ENCODE data around the gene EHMT1. TPM values are rescaled to one million over a fixed set of nuclear protein-coding genes. Genes with fewer than 3 reads are reported as not detected.
"Not testable (repeated sequence)": the region's sequence is repeated elsewhere in the genome, so short reads cannot be mapped to it uniquely, and the experiment has no call there.

The EHMT1 gene
- total RNA-seq, 1 donor from 2014 or later, result 96.5 TPM

- Mint-ChIP-seq H3K4me1 (ENCODE audit: low read depth) (peaks cover 12% of the 10 kb centered on the region), H3K36me3 (ENCODE audit: low read depth) (peaks cover 89% of the 10 kb centered on the region), H3K27ac (peak overlapping the region; percentile 86), H3K9me3 (peaks cover 44% of the 10 kb centered on the region), H3K4me3 (ENCODE audit: low read depth) (no peak overlapping the region), H3K27me3 (ENCODE audit: low read depth) (no peaks in the 10 kb centered on the region)
- intact Hi-C loops (cut with micrococcal nuclease), result no loop called here
- no peak for DNase-seq (ENCODE audit: low spot score)
Observed at GRCh38 chr9:137721479-137721878, 102.7 kb downstream of the EHMT1 start.

DNA sequence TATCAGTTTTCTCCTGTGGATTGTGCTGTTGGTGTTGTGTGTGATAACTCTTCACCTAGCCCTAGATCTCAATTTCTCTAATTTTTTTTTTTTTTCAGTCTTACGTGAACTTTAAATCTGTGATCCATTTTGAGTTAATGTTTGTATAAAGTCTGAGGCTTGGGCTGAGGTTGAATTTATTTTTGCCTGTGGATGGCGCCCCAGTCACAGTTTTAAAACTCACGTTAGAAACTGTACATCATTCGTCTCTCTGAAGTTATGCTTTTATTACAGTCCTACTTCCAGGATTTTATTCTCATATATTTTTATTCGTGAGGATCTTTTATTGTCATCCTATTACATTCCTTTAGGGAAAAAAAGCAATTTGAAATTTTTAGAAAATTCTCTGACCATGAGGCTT is 103.1 kb downstream of the EHMT1 start:
- Mint-ChIP-seq H3K27me3 (ENCODE audit: low read depth) (no peaks in the 10 kb centered on the region), H3K36me3 (ENCODE audit: low read depth) (peaks cover 89% of the 10 kb centered on the region), H3K9me3 (peaks cover 46% of the 10 kb centered on the region), H3K4me3 (ENCODE audit: low read depth) (no peak overlapping the region), H3K4me1 (ENCODE audit: low read depth) (peaks cover 12% of the 10 kb centered on the region), H3K27ac (peak overlapping the region; percentile 86)
- DNase-seq (ENCODE audit: low spot score), result no peak
- intact Hi-C loops (cut with micrococcal nuclease), result no loop called here

GRCh38 chr9:137722481-137722880 is 103.7 kb downstream of the EHMT1 start:
- Mint-ChIP-seq H3K27ac (peak overlapping the region; percentile 86), H3K4me3 (ENCODE audit: low read depth) (peak overlapping the region; percentile 21), H3K36me3 (ENCODE audit: low read depth) (peaks cover 89% of the 10 kb centered on the region), H3K4me1 (ENCODE audit: low read depth) (peaks cover 12% of the 10 kb centered on the region), H3K27me3 (ENCODE audit: low read depth) (no peaks in the 10 kb centered on the region), H3K9me3 (peaks cover 46% of the 10 kb centered on the region)
- intact Hi-C loops (cut with micrococcal nuclease), result no loop called here
- DNase-seq (ENCODE audit: low spot score), result no peak

GRCh38 chr9:137723356-137723755 is 104.6 kb downstream of the EHMT1 start:
- Mint-ChIP-seq H3K4me1 (ENCODE audit: low read depth) (peaks cover 12% of the 10 kb centered on the region), H3K36me3 (ENCODE audit: low read depth) (peaks cover 89% of the 10 kb centered on the region), H3K9me3 (peaks cover 37% of the 10 kb centered on the region), H3K27ac (peak overlapping the region; percentile 31)
- intact Hi-C loops (cut with micrococcal nuclease); H3K4me3 Mint-ChIP-seq (ENCODE audit: low read depth); DNase-seq (ENCODE audit: low spot score); H3K27me3 Mint-ChIP-seq (ENCODE audit: low read depth): not testable (repeated sequence)

DNA sequence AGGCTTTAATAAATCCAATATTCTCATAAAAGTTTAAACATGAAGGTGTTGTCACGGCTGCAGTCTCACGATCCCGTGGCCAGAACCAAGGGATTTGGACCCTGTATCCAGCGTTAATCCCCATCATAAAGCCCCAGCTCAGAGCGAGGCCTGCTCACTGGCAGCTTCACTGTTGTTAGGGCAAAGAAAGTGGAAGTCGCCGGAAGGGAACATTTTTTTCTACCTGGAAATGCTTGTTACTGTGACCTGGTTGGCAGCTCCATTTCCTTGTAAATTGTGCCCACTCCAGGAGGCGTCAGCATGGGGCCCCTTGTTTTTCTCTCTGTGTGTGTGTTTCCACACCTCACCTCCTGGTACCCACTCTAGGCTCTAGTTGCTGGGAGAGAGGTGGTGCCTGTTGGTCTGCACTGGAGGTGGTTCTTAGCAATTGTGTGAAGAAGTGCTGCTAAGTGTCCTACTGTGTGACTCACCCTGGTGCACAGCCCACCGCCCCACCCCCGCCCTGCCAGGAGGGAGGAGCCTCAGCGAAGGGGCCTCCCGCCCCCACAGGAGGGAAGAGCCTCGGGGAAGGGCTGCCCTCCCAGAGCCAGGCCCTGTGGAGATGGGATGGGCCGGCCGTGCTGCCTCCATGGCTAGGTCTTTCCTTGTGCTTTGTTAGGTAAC is 105.1 kb downstream of the EHMT1 start:
- Mint-ChIP-seq H3K4me3 (ENCODE audit: low read depth) (no peak overlapping the region), H3K27me3 (ENCODE audit: low read depth) (no peaks in the 10 kb centered on the region), H3K27ac (peak overlapping the region; percentile 31), H3K36me3 (ENCODE audit: low read depth) (peaks cover 89% of the 10 kb centered on the region), H3K4me1 (ENCODE audit: low read depth) (peaks cover 12% of the 10 kb centered on the region), H3K9me3 (peaks cover 33% of the 10 kb centered on the region)
- intact Hi-C loops (cut with micrococcal nuclease), result no loop called here
- DNase-seq (ENCODE audit: low spot score), result no peak

- intact Hi-C loops (cut with micrococcal nuclease), result no loop called here
- Mint-ChIP-seq H3K27ac (no peak overlapping the region), H3K4me1 (ENCODE audit: low read depth) (peaks cover 12% of the 10 kb centered on the region), H3K4me3 (ENCODE audit: low read depth) (no peak overlapping the region), H3K27me3 (ENCODE audit: low read depth) (no peaks in the 10 kb centered on the region), H3K36me3 (ENCODE audit: low read depth) (peaks cover 88% of the 10 kb centered on the region), H3K9me3 (peaks cover 34% of the 10 kb centered on the region)
- DNase-seq (ENCODE audit: low spot score), result no peak
Observed at GRCh38 chr9:137724818-137725240, 106.0 kb downstream of the EHMT1 start.

GRCh38 chr9:137725598-137725997 is 106.8 kb downstream of the EHMT1 start:
- peaks cover 89% of the 10 kb centered on the region for H3K36me3 Mint-ChIP-seq (ENCODE audit: low read depth)
- H3K9me3 Mint-ChIP-seq, result peaks cover 35% of the 10 kb centered on the region
- intact Hi-C loops (cut with micrococcal nuclease), result no loop called here
- H3K4me1 Mint-ChIP-seq (ENCODE audit: low read depth), result peaks cover 12% of the 10 kb centered on the region
- H3K27ac Mint-ChIP-seq, result no peak overlapping the region
- DNase-seq (ENCODE audit: low spot score), result no peak
- no peaks in the 10 kb centered on the region for H3K27me3 Mint-ChIP-seq (ENCODE audit: low read depth)
- no peak overlapping the region for H3K4me3 Mint-ChIP-seq (ENCODE audit: low read depth)

DNA sequence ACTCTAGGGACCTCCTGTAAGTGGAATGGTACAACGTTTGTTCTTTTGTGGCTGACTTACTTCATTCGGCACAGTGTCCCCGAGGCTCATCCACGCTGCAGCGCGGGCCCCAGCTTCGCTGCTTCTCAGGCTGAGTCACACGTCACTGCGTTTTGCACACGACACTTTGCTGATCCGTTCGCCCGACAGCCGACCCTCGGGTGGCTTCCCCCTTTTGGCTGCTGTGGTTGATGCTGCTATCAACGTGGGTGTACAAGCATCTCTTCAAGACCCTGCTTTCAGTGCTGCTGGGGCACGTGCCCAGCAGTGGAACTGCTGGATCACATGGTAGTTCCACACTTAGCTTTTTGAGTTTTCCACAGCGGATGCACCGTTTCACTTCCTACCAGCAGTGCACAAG is 107.5 kb downstream of the EHMT1 start:
- intact Hi-C loops (cut with micrococcal nuclease), result not testable (repeated sequence)

DNA sequence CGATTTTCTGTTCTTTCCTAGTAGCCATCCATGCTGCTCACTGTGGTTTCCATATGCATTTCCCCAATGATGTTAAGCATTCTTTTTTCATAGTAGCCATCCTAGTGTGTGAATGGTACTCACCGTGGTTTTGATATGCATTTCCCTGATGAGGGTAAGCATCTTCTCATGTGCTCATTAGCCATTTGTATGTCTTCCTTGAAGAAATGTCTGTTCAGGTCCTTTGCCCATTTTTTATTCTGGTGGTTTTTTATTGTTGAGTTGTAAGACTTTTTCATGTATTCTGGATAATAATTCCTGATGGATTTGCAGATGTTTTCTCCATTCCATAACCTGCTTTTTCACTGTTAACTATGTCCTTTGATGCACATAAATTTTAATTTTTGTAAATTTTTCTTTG is 108.0 kb downstream of the EHMT1 start:
- no peak for DNase-seq (ENCODE audit: low spot score)
- H3K4me1 Mint-ChIP-seq (ENCODE audit: low read depth), result peaks cover 8% of the 10 kb centered on the region
- intact Hi-C loops (cut with micrococcal nuclease), result no loop called here
- no peak overlapping the region for H3K4me3 Mint-ChIP-seq (ENCODE audit: low read depth)
- peaks cover 91% of the 10 kb centered on the region for H3K36me3 Mint-ChIP-seq (ENCODE audit: low read depth)
- H3K27me3 Mint-ChIP-seq (ENCODE audit: low read depth), result no peaks in the 10 kb centered on the region
- H3K9me3 Mint-ChIP-seq, result peaks cover 30% of the 10 kb centered on the region
- no peak overlapping the region for H3K27ac Mint-ChIP-seq

More for the DNA sequence above, 107.5 kb downstream of the EHMT1 start:
- H3K36me3 Mint-ChIP-seq (ENCODE audit: low read depth), result peaks cover 91% of the 10 kb centered on the region
- not testable (repeated sequence) for DNase-seq (ENCODE audit: low spot score); H3K27ac Mint-ChIP-seq; H3K4me3 Mint-ChIP-seq (ENCODE audit: low read depth); H3K27me3 Mint-ChIP-seq (ENCODE audit: low read depth)
- H3K4me1 Mint-ChIP-seq (ENCODE audit: low read depth), result peaks cover 12% of the 10 kb centered on the region
- H3K9me3 Mint-ChIP-seq, result peaks cover 34% of the 10 kb centered on the region

GRCh38 chr9:137727716-137728115 is 108.9 kb downstream of the EHMT1 start:
- peaks cover 91% of the 10 kb centered on the region for H3K36me3 Mint-ChIP-seq (ENCODE audit: low read depth)
- peaks cover 33% of the 10 kb centered on the region for H3K9me3 Mint-ChIP-seq
- H3K4me3 Mint-ChIP-seq (ENCODE audit: low read depth), result no peak overlapping the region
- intact Hi-C loops (cut with micrococcal nuclease), result no loop called here
- no peak for DNase-seq (ENCODE audit: low spot score)
- H3K27ac Mint-ChIP-seq, result no peak overlapping the region
- no peaks in the 10 kb centered on the region for H3K27me3 Mint-ChIP-seq (ENCODE audit: low read depth)
- H3K4me1 Mint-ChIP-seq (ENCODE audit: low read depth), result peaks cover 2% of the 10 kb centered on the region

DNA sequence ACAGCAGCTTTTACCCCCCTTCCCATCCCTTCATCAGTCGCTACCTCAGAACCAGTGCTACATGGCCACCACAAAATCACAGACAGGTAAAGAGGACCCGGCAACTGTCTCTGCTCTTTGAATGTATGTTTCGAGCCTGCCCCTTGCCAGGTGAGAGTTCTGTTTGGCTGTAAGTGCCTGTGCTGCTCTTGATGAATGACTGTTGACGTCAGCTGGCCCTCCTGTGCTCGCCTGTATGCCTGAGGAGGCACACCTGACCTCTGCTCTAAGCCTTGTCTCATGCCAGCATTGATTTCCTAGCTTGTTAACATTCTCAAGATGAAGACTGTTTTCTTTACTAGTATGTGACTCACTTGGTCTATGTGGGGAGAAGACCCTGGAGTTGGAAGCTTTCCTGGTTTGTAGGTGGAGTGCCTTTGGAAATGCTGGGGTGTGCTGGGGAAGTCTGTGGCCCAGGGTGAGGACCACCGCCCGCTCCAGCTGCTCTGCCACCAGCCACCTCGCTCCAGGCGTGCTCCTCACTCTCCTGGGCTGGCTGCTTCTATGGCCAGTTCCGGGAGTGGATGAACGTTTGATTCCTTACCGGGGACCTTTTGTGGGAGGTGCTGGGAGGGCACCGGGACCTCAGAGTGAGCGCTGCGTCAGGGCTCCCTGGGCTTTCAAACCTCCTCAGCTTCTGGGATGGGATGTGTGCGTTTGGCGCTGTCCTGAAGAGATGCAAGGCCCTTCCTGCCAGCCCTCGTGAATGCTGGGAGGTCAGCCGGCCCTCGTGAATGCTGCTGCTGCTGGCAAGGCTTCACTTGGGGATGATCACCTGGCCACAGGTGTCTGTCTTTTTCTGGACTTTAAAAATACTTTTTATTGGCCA is 109.9 kb downstream of the EHMT1 start:
- no peak overlapping the region for H3K4me3 Mint-ChIP-seq (ENCODE audit: low read depth)
- H3K9me3 Mint-ChIP-seq, result peaks cover 42% of the 10 kb centered on the region
- intact Hi-C loops (cut with micrococcal nuclease), result no loop called here
- no peak overlapping the region for H3K27ac Mint-ChIP-seq
- H3K27me3 Mint-ChIP-seq (ENCODE audit: low read depth), result no peaks in the 10 kb centered on the region
- DNase-seq (ENCODE audit: low spot score), result no peak
- no peaks in the 10 kb centered on the region for H3K4me1 Mint-ChIP-seq (ENCODE audit: low read depth)
- H3K36me3 Mint-ChIP-seq (ENCODE audit: low read depth), result peaks cover 97% of the 10 kb centered on the region

GRCh38 chr9:137731216-137731946 is 112.6 kb downstream of the EHMT1 start:
- intact Hi-C loops (cut with micrococcal nuclease), result no loop called here

More at GRCh38 chr9:137731216-137731946, 112.6 kb downstream of the EHMT1 start:
- Mint-ChIP-seq H3K36me3 (ENCODE audit: low read depth) (peaks cover 93% of the 10 kb centered on the region), H3K27ac (no peak overlapping the region), H3K4me1 (ENCODE audit: low read depth) (no peaks in the 10 kb centered on the region), H3K9me3 (peaks cover 44% of the 10 kb centered on the region), H3K4me3 (ENCODE audit: low read depth) (no peak overlapping the region), H3K27me3 (ENCODE audit: low read depth) (no peaks in the 10 kb centered on the region)
- DNase-seq (ENCODE audit: low spot score), result no peak

Measured in activated T-helper 2 cell treated with anti-CD3 and anti-CD28 coated beads, Interferon-gamma antibody, Interleukin-2, Interleukin-4, amounts not matched to agents 10 μg/mL and 5 μg/mL and 100 μg/mL, durations not matched to agents 14 hours and 24 hours and 36 hours (primary cell).